ENCODE data around the gene THAP11.

- TF ChIP-seq CTCF (conservative IDR thresholded peaks at IDR 0.05; ENCODE audit: low read length): no peak
- TF ChIP-seq EZH2phosphoT487 (IDR thresholded peaks at IDR 0.05; ENCODE audit: borderline replicate concordance): no peak
Observed at GRCh38 chr16:67873435-67874370, 31.6 kb downstream of the THAP11 start.

All from Loucy (cell line).